GM18505 (cell line): ENCODE results near the gene ACYP1.

Source experiments
- ATAC-seq: cut with Tn5 transposase; IDR thresholded peaks from one replicate; pipeline ENCODE4 v1.9.1; 2021; ENCODE audit not compliant: unreplicated experiment
- POLR2A ChIP-seq: IDR thresholded peaks from 4 replicates; pipeline ENCODE4 v1.6.1; 2011; ENCODE audit warnings: borderline replicate concordance; ENCODE audit not compliant: insufficient read depth, insufficient read length; ENCODE audit errors: extremely low read depth

ACYP1 gene

GRCh38 chr14:75042035-75042434 lies 21.8 kb downstream of the ACYP1 start:
- no peak for ATAC-seq
- TF ChIP-seq POLR2A: no peak

DNA sequence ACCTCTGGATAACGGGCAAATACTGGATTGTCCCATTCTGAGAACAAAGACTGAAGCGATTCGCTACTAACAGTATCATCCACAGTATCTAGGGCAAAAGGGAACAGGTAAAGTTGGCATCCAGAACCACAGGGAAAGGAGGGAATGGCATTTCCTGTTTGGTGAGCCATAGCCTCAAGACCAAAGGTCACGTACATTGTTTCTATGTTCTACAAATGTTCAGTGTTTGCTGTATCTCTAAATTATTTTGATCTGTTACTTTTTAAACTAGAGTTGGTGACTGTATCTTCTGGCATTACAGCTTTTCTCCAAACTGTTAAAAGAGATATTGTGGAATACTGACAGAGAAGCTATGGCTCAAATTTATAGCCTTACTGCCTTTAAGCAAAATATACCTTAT lies 22.2 kb downstream of the ACYP1 start:
- no peak for TF ChIP-seq POLR2A
- ATAC-seq: no peak

GRCh38 chr14:75040959-75041358 lies 22.9 kb downstream of the ACYP1 start:
- TF ChIP-seq POLR2A: no peak
- ATAC-seq: no peak

- no peak for ATAC-seq
- TF ChIP-seq POLR2A: no peak
Observed at GRCh38 chr14:75040507-75040906, 23.3 kb downstream of the ACYP1 start.

- TF ChIP-seq POLR2A: no peak
- ATAC-seq: no peak
Observed at GRCh38 chr14:75032939-75033338, 30.9 kb downstream of the ACYP1 start.

GRCh38 chr14:75030147-75030546 lies 33.7 kb downstream of the ACYP1 start:
- TF ChIP-seq POLR2A: no peak
- no peak for ATAC-seq

GRCh38 chr14:75025876-75026275 lies 37.9 kb downstream of the ACYP1 start:
- TF ChIP-seq POLR2A: no peak
- no peak for ATAC-seq

GRCh38 chr14:75025082-75025481 lies 38.7 kb downstream of the ACYP1 start:
- no peak for ATAC-seq
- no peak for TF ChIP-seq POLR2A

DNA sequence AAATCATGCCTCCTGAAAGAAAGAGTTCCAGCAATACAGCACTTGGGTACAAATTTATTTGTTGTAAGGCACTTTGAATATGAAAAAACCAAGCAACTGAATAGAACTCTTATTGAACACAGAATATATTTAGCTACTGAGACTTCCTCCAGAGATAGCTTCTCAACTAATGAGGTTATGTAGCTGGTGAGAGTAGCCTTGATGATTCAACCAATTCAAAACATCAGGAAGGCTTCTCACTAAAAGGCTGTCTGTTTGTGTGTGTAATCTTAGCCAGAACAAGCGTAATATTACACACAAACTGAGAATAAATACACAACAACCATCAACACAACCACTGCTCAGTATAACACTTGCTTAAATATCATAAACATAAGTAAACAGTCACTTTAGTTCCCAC lies 40.7 kb downstream of the ACYP1 start:
- TF ChIP-seq POLR2A: no peak
- no peak for ATAC-seq

DNA sequence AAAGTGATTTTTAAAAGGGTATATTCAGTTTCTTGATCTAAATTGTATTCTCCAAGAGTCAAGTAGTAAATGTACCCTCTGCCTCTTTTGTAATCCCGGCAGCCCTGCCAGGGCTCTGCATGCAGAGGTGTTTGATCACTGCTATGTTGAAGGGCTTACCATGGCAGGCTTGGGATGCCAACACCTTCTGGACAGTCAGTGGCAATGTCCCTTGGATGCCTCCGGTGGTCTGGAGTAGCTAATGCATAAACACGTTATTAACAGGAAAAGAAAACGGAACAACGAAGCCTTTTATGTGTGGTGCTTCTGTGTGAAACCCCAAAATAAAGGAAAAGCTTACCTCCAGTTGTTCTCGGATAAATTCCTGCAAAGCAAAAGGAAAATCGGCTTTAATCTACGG lies 41.2 kb downstream of the ACYP1 start:
- no peak for TF ChIP-seq POLR2A
- no peak for ATAC-seq

DNA sequence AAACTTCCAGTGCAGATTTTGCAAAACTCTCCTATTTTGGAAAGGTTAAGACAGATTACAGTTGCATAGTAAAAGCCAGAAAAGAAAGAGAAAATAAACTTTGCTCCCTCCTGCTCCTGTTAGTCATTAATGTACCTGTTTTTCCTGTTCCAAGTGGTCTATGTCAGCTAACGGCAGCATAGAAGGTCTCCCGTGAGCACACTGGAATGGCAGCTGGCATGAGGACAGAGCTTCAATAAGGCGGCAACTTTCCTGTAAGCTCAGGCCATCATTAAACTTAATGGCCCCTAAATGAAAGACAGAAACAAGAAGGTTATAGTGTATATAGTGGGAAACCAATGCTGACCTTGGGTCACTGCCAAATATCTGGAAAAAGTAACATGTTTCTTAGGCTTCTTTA lies 45.1 kb downstream of the ACYP1 start:
- ATAC-seq: no peak
- TF ChIP-seq POLR2A: no peak

GRCh38 chr14:75016815-75017214 lies 47.0 kb downstream of the ACYP1 start:
- ATAC-seq: no peak
- TF ChIP-seq POLR2A: no peak

DNA sequence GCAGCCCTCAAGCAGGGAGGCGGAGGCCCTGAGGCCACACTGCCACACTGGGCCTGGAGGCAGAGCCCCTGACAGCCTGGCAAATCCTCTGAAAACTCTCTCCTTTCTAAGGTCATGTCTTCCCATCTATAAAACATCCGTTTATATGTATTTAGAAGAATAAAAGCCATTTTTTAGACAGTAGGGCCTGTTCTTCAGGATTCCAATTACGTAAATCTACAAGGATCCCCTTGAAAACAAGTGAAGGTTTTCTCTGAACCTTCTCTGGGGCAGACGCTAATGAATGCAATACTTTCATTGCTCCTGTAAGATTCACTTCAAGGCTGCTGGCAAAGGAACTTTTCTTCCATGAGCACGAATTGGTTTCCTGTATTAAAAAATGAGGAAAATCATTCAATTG lies 48.3 kb downstream of the ACYP1 start:
- no peak for ATAC-seq
- no peak for TF ChIP-seq POLR2A

DNA sequence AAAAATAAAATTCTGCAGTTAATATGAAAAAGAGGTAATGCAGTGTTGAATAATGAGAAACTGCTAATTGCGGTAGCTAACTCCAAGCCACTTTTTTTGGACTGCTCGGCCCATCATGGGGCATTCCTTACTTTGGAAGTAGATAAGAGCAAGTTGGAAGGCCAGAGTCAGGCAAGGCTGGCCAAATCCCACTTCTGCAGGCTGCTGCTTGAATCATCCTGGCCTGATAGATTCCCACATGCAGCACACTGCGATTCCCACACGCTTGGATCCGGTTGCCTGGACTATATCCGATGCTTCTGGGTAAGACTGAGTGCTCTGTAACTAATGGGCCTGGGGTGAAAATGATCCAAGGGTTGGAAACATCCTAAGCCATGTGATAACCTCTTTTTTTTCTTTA lies 50.5 kb downstream of the ACYP1 start:
- no peak for ATAC-seq
- TF ChIP-seq POLR2A: no peak

- no peak for ATAC-seq
Observed at GRCh38 chr14:75011356-75011994, 52.3 kb downstream of the ACYP1 start.

More at GRCh38 chr14:75011356-75011994, 52.3 kb downstream of the ACYP1 start:
- TF ChIP-seq POLR2A: no peak
